ENCODE results near the gene AKIRIN2.

DNA sequence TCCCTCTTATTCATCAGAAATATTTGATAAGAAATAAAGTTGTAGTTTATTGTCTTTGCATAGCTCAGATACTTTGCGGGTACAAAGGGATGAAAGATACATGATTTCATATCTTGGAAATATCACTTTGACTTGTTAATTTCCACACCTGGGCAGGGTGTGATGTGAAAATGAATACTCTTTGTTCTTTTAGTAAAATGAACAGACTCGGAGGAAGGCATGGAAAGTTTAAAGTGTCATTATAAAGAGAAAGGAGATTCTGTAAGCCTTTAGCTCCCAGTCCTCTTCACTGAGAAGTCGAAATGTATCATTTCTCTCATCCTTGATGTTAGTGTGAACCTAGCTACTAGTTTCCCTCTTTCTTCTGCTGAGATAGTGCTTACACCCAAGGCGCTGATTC lies 36.7 kb upstream of the AKIRIN2 start:
- TF ChIP-seq, protein P1, sequence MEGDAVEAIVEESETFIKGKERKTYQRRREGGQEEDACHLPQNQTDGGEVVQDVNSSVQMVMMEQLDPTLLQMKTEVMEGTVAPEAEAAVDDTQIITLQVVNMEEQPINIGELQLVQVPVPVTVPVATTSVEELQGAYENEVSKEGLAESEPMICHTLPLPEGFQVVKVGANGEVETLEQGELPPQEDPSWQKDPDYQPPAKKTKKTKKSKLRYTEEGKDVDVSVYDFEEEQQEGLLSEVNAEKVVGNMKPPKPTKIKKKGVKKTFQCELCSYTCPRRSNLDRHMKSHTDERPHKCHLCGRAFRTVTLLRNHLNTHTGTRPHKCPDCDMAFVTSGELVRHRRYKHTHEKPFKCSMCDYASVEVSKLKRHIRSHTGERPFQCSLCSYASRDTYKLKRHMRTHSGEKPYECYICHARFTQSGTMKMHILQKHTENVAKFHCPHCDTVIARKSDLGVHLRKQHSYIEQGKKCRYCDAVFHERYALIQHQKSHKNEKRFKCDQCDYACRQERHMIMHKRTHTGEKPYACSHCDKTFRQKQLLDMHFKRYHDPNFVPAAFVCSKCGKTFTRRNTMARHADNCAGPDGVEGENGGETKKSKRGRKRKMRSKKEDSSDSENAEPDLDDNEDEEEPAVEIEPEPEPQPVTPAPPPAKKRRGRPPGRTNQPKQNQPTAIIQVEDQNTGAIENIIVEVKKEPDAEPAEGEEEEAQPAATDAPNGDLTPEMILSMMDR (IDR thresholded peaks at IDR 0.05; ENCODE audit: poor library complexity): no peak
- TF ChIP-seq EZH2 (IDR thresholded peaks at IDR 0.05; ENCODE audit: borderline replicate concordance): no peak
- TF ChIP-seq EZH2phosphoT487 (IDR thresholded peaks at IDR 0.05; ENCODE audit: low read depth, severe bottlenecking, unreplicated experiment): no peak
